SK-N-SH treated with all-trans-retinoic acid at 6 μM for 48 hours (cell line): Measurements from ENCODE around the gene ZNF683.

Experiments
- ISL1 ChIP-seq: fragments of 250-450 bp; sonication (Bioruptor Pico); IDR thresholded peaks from 2 replicates; pipeline ENCODE4 v2.1.2; 2022; ENCODE audit warnings: mild to moderate bottlenecking, moderate library complexity
- OSR1 ChIP-seq: fragments of 250-450 bp; sonication (Bioruptor Pico); IDR thresholded peaks from 2 replicates; pipeline ENCODE4 v1.8.0; 2022; ENCODE audit warnings: moderate library complexity, mild to moderate bottlenecking, inconsistent platforms
- RARB ChIP-seq: fragments of 250-450 bp; sonication (Bioruptor Pico); IDR thresholded peaks from 2 replicates; pipeline ENCODE4 v1.8.0; 2021; ENCODE audit warnings: mild to moderate bottlenecking, moderate library complexity
- TCF4 ChIP-seq: fragments of 250-450 bp; sonication (Bioruptor Pico); IDR thresholded peaks from 2 replicates; pipeline ENCODE4 v1.8.0; 2021; ENCODE audit warnings: mild to moderate bottlenecking, moderate library complexity, borderline replicate concordance
- ZC3H10 ChIP-seq: fragments of 250-450 bp; sonication (Bioruptor Pico); IDR thresholded peaks from 2 replicates; pipeline ENCODE4 v1.5.1; 2021; ENCODE audit warnings: mild to moderate bottlenecking, moderate library complexity
- ZFP3 ChIP-seq: fragments of 250-450 bp; sonication (Bioruptor Pico); IDR thresholded peaks from 2 replicates; pipeline ENCODE4 v1.5.0; 2020; ENCODE audit warnings: mild to moderate bottlenecking, moderate library complexity
- ZFP30 ChIP-seq: fragments of 450-650 bp; formaldehyde crosslinking; IDR thresholded peaks from 2 replicates; pipeline ENCODE4 v1.5.0; 2022; ENCODE audit warnings: mild to moderate bottlenecking, moderate library complexity
- TF ChIP-seq, protein P1 (sequence below): fragments of 250-450 bp; sonication (Bioruptor Pico); IDR thresholded peaks from 2 replicates; pipeline ENCODE4 v1.5.1; 2020; ENCODE audit warnings: low read depth, mild to moderate bottlenecking, moderate library complexity
- TF ChIP-seq, protein P2 (sequence below): fragments of 250-450 bp; sonication (Bioruptor Pico); IDR thresholded peaks from 2 replicates; pipeline ENCODE4 v1.8.0; 2020; ENCODE audit warnings: mild to moderate bottlenecking, moderate library complexity, borderline replicate concordance
- TF ChIP-seq, protein P3 (sequence below): fragments of 250-450 bp; sonication (Bioruptor Pico); IDR thresholded peaks from 2 replicates; pipeline ENCODE4 v1.8.0; 2021; ENCODE audit warnings: low read depth, mild to moderate bottlenecking, moderate library complexity, borderline replicate concordance

DNA sequence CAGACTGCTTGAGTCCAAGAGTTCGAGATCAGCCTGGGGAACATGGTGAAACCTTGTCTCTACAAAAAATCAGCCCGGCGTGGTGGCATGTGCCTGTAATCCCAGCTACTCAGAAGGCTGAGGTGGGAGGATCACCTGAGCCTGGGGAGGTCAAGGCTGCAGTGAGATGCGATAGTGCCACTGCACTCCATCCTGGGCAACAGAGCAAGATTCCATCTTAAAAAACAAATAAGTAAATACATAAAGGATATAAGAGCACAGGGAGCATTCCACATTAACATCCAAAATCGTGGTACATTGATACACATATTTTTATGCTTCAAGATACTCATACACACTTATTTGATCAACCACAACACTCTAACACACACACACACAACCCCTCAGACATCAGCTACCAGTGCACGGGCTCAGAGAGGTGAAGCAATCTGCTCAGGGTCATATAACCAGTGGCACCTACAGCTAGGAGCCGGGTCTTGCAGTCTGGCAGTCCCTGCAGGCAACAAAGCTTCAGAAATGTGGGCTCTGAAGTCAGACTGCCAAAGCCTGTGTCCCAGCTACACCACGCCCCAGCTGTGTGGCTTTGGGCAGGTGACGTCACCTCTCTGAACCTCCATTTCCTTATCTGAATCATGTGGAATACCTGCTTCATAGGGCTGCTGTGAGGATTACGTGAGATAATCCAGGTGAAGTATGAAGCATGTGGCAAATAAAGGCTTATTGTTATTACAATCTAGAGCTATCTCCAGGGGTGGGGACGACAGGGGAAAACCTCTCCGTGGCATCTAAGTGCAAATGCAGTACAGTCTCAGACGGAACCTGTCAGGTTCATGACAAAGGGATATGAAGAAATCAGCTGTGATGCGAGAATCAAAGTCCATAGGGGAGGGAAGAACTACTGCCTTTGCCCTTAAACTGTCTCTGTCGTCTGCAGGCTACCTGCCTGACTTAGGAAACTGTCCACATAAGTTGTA is 13.9 kb downstream of the ZNF683 start:
- no peak for TF ChIP-seq ISL1 (CRISPR knock-in tag)
- no peak for TF ChIP-seq ZFP3 (CRISPR knock-in tag)
- TF ChIP-seq, protein P1, sequence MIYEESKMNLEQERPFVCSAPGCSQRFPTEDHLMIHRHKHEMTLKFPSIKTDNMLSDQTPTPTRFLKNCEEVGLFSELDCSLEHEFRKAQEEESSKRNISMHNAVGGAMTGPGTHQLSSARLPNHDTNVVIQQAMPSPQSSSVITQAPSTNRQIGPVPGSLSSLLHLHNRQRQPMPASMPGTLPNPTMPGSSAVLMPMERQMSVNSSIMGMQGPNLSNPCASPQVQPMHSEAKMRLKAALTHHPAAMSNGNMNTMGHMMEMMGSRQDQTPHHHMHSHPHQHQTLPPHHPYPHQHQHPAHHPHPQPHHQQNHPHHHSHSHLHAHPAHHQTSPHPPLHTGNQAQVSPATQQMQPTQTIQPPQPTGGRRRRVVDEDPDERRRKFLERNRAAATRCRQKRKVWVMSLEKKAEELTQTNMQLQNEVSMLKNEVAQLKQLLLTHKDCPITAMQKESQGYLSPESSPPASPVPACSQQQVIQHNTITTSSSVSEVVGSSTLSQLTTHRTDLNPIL: no peak
- TF ChIP-seq ZFP30: no peak
- TF ChIP-seq, protein P2, sequence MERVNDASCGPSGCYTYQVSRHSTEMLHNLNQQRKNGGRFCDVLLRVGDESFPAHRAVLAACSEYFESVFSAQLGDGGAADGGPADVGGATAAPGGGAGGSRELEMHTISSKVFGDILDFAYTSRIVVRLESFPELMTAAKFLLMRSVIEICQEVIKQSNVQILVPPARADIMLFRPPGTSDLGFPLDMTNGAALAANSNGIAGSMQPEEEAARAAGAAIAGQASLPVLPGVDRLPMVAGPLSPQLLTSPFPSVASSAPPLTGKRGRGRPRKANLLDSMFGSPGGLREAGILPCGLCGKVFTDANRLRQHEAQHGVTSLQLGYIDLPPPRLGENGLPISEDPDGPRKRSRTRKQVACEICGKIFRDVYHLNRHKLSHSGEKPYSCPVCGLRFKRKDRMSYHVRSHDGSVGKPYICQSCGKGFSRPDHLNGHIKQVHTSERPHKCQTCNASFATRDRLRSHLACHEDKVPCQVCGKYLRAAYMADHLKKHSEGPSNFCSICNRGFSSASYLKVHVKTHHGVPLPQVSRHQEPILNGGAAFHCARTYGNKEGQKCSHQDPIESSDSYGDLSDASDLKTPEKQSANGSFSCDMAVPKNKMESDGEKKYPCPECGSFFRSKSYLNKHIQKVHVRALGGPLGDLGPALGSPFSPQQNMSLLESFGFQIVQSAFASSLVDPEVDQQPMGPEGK (CRISPR knock-in tag): no peak
- no peak for TF ChIP-seq TCF4 (CRISPR knock-in tag)
- TF ChIP-seq ZC3H10 (CRISPR knock-in tag): no peak
- TF ChIP-seq, protein P3, sequence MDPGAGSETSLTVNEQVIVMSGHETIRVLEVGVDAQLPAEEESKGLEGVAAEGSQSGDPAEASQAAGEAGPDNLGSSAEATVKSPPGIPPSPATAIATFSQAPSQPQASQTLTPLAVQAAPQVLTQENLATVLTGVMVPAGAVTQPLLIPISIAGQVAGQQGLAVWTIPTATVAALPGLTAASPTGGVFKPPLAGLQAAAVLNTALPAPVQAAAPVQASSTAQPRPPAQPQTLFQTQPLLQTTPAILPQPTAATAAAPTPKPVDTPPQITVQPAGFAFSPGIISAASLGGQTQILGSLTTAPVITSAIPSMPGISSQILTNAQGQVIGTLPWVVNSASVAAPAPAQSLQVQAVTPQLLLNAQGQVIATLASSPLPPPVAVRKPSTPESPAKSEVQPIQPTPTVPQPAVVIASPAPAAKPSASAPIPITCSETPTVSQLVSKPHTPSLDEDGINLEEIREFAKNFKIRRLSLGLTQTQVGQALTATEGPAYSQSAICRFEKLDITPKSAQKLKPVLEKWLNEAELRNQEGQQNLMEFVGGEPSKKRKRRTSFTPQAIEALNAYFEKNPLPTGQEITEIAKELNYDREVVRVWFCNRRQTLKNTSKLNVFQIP (CRISPR knock-in tag): no peak
- TF ChIP-seq OSR1 (CRISPR knock-in tag): no peak
- no peak for TF ChIP-seq RARB (CRISPR knock-in tag)
